NCI-H1436 (cell line): ENCODE data around the gene RNF126.
"Not testable (repeated sequence)": the region's sequence is repeated elsewhere in the genome, so short reads cannot be mapped to it uniquely, and the experiment has no call there.

Experiments used
- DNase-seq: peaks from one replicate; lab custom pipeline; 2025; lab: John Stamatoyannopoulos, UW

The RNF126 gene

DNA sequence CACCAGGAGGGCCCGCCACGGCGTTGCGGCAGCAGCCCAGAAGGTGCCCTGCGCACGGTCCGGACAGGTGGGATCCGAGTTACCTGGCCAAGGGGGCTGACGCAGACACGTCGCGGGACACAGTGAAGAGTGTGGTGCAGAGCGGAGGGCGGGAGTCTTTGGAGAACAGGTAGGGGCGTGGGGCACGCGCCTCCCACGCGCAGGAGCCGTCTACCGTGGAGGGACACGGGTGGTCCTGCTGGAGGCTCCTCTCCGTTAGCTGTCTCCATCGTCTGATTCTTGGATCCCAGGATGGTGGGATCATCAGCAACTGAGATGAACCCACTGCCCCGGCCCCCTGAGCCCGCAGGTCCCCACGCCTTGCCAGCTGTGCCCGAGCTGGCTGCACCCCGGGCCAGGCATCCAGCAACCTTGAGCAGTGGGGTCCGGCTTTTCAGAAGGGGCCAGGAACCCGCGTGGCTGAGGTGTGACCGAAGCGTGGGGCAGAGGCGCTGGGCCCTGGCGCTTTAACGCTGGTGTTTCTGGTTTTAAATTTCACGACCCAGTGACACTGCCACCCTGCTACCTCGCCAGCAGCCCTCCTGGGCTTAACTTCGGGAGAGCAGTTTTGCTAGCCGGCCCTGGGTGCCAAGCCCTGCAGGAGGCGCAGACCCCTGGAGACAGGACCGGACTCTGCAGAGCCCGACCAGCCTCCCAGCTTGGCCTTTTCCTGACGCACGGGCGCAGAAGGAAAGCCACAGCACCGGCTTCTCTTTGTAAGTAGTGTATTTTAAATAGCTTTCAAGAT is 16.0 kb downstream of the RNF126 start:
- no peak for DNase-seq

DNA sequence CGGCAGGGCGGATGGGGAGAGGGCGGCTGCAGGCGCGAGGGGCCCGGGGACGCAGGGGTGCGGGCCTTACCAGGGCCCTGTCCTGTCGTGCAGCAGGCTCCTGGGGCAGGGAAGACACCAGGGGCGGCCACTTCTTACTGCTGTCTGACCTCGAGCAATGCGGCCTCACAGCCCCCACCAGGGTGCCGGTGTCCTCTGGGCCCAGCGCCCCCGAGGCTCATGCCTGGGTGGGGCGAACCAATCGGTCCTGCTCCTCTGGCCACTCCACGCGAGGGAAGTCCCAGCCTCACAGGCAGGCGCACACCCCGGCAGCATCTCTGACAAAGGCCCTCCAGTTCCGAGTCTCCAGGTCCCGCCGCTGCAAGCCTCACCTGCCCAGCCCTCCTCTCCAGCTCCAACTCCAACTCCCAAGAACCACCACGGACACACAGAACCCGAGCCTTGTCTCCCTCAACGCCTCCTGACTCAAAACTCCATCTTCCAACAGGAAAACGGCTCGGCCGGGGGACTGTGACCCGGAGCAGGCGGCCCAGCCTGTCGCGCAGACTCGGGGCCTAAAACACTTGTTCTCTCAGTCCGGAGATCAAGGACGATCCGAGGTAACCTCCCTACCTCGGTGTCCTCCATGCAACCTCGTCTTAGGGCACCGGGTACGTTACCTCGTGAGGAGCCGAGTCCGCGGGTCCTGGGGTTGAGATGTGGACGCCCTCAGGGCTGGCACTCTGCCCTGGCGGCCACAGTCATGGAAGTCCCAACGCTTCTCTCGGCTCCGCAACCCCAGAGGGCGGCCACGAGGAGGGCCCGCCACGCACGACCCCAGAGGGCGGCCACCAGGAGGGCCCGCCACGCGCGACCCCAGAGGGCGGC is 16.9 kb downstream of the RNF126 start:
- DNase-seq, result no peak

DNA sequence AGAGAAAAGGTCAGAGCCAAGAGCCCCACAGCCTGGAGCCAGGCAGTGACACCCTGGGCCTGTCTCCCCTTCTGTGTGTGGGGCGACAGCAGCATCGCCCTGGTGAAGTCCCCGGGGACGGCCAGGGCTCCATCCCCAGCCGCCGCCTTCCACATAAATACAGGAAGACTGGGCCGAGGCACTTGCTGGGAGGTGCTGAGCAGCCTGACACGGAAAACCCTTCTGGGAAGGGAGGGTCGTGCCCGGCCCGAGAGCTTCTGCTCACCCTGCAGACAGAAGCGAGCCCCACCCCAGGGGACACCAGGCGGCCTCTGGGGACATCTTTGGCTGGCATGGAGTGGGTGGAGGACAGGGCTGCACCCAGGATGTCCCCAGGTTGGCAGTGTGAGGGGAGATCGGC is 18.2 kb downstream of the RNF126 start:
- no peak for DNase-seq

DNA sequence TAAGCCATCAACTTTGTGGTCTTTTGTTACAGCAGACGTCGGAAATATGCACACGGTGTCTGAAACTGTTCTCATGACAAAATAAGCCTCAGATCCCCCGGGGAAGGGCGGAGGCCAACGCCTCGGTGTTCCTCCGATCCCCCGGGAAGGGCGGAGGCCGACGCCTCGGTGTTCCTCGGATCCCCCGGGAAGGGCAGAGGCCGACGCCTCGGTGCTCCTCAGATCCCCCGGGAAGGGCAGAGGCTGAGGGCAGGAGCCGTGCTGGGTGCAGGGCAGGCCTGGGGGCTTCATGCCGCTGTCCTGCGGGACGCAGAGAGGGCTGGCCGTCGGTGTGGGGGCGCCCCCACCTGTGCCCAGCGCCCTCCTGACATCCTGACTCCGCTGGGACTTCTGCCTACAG is 18.7 kb downstream of the RNF126 start:
- no peak for DNase-seq

DNA sequence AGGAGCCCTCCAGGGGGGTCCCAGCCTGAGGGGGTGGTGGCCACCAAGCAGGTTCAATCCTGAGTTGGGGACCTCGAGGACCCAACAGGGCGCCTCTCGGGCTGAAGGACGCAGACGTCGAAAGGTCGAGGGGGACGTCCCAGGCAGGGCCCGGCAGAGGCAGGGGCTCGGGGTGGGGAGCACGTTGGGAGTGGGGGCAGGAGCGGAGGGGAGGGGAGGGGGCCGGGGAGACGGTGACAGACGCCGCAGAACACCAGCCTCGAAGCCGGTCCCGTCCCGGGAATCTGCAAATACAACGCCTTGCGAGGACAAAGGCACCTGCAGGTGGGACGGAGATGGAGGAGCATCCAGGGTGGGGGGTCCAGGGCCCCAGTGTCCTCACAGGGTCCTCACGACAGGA is 19.3 kb downstream of the RNF126 start:
- no peak for DNase-seq

DNA sequence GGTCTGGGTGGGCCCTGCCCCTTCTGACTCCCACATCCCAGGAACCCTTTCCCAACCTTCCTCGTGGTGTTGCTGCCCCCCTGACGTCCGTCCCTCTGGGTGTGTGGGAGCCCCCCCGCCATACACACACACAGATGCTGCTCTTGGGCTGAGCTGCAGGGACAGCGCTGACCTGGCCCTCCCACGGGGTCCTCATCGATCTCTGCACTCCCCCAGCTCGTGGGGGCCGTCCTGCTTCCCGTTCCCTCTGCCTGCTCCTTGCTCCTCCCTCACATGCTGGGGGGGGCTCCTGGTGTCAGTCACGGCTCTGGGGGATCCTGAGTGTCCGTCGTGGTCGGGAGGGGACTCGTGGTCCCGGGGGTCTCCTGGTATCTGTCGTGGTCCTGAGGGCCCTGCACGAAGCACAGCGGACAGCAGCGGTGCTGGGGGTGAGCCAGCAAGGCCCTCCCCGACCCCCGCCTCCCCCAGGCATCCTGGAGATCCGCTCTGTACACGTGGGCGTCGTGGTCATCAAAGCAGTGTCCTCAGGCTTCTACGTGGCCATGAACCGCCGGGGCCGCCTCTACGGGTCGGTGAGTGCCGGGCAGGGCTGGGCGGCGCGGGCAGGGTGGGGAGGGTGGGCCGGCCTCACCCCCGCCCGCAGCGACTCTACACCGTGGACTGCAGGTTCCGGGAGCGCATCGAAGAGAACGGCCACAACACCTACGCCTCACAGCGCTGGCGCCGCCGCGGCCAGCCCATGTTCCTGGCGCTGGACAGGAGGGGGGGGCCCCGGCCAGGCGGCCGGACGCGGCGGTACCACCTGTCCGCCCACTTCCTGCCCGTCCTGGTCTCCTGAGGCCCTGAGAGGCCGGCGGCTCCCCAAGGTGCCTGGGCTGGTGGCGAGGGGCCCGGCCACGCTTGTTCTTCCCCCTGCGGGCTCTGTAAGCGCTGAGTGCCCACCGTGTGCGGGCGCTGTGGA is 20.0 kb downstream of the RNF126 start:
- DNase-seq, result no peak

DNA sequence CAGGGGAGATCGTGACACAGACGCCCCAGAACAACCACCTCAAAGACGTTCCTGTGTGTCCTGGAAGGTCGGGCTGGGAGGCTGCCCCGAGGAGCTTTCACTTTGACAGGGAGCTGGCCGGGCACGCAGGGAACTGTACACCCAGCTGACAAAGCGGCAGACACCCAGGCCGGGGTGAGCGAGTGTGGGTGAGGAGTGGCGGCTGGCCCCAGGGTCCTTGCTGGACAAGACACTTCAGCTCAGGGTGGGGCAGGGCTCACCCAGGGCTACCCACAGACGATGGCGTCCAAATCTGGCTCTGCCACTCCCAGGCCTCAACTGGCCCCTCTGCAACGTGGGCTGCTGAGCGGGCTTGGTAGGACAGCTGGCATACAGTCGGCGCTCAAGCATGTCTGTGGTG is 21.3 kb downstream of the RNF126 start:
- DNase-seq, result no peak

DNA sequence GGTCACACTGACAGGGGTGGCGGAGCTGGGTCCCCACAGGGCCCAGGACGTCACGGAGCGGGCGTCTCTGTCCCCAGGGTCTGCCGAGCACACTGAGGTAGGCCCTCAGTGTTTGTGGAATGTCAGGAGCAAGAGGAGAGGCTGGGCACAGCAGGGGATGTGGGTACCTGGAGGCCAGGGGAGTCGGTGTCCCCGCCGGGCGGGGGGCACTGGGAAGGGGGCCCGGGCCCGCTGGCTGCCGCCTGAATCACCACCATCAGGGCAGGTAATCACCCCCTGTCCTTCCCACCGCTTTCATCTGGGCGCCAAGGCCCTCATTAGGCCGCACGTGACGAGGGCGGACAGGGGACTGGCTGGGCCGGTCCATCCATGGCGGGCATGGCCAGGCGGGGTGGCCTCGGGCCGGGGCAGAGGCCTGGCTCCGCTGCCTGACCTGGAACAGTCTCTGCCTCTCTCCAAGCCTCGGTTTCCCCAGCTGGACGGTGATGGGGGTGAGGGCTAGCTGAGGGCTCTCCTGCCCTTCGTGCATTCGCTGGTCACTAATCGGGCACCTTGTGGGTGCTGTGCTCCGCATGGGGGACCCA is 22.3 kb downstream of the RNF126 start:
- DNase-seq, result no peak

DNA sequence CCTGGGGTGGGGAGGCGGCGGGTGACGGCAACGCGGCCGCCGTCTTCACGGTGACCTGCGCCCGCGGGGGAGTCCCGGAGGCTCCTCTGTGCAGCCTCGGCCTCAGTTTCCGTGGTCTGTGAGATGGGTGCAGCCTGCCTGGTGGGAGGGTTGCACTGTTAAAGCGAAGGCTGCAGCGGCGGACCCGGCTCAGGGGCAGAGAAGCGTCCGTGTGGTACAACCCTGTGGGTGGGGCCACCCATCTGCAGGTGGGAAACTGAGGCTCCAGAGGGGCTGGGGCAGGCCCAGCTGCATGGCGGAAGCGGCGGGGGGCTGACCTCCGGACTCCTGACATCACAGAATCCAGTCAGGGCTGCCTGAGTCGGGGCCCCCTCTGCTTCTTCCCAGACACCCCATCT is 22.9 kb downstream of the RNF126 start:
- DNase-seq, result no peak

DNA sequence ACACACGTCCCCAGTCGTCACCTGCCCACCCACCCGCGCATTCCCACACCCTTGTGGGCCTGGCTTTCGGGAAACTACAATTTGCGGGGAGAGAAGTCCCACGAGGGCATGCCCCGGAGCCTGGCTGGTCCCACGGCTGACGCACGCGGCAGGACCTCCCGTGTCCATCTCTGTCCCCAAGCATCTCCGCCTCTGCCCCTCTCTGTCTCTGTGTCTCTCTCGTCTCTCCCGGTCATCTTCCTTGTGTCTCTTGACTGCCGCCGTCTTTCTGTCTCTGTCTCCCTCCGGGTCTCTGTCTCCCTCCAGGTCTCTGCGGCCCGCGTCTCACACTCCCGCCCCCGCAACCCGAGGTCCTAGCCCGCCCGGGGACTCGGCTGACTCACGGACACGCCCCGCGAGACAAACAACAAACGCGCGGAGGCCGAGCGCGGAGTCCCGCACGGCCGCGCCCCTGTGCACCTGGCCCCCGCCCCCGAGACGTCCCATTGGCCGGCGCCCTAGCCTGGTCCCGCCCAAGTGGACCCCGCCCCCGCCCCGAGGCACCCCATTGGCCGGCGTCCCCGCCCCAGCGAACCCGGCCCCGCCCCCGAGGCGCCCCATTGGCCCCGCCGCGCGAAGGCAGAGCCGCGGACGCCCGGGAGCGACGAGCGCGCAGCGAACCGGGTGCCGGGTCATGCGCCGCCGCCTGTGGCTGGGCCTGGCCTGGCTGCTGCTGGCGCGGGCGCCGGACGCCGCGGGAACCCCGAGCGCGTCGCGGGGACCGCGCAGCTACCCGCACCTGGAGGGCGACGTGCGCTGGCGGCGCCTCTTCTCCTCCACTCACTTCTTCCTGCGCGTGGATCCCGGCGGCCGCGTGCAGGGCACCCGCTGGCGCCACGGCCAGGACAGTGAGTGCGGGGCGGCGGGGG is 23.5 kb downstream of the RNF126 start, which contains the start of gene FGF22:
TSS of gene FGF22 (plus strand) at position 627 of the 908 bp plus-strand sequence. CDS start at position 674, 47 bp downstream.
- peak; percentile 93 for DNase-seq

DNA sequence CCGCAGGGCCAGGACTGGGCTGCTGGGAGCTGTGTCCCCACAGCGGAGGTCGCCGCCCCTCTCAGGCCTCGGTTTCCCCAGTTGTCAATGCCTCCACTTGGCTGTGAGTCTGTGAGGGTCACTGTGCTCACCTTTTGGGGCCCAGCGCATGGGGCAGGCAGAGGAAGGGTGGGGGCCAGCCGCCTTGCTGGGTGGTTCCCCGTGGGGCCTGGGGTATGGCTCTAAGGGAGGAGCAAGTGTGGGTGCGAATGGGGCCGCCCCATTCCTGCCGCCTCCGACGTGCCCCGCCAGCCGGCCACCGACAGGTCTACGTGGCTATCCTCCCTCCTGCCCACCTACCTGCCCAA is 24.1 kb downstream of the RNF126 start:
- DNase-seq, result no peak

DNA sequence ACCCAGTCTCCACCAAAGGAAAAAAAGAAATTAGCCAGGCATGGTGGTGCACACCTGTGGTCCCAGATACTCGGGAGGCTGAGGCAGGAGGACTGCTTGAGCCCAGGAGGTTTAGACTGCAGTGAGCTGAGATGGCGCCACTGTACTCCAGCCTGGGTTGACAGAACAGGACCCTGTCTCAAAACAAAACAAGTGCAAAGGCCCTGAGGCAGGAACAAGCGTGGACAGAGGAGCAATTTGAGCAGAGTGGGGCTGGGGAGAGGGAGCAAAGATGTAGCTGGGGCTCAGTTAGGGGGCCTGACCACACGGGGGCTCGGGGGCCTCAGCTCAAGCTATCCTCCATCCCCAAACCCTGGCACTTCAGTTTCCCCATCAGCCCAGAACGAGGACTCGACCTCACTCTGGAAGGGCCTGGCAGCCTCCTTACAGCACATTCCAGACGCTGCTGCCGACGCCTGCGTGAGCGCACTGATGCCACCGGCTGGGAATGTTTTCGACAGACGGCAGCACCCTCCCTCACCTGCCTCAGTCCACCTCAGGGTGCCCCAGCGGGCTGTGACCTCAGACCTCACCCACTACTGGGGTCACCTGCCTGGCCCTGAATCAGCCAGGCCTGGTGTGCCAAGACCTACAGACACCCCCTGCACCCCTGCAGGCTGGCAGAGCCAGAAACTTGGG is 27.9 kb downstream of the RNF126 start:
- no peak for DNase-seq

DNA sequence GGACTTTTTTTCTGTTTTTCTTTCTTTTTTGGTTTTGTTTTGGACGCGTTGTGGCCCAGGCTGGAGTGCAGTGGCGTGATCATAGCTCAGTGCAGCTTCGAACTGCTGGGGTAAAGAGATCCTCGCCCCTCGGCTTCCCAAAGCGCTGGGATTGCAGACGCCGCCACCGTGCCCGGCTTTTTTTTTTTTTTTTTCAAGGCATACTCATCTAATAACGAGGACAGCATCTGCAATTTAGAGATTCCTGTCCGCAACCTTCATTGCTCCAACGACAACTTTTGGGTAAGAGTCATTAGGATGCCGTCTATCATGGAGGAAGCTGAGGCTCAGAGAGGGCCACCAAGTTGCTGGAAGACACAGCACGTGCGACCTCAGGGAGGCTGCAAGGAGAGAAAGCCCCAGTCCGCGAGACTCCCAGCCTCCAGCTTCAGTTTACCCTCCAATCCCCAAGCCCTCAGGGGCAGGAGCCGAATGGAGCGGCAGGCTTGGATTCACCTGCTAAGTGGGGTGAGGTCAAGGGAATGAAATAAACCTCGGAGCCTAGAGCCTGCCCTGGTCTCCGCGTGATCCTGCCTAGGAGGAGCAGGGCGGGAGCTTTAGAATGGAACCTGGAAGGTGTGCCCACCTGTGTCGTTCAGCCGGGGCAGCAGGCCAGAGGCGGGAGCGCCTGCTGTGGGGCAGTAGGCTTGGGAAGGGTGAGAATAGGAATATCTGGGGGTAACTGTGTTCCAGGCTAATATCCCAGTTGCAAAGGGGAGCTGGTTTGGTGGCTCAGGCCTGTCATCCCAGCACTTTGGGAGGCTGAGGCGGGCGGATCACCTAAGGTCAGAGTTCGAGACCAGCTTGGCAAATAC is 29.0 kb downstream of the RNF126 start:
- DNase-seq, result no peak

DNA sequence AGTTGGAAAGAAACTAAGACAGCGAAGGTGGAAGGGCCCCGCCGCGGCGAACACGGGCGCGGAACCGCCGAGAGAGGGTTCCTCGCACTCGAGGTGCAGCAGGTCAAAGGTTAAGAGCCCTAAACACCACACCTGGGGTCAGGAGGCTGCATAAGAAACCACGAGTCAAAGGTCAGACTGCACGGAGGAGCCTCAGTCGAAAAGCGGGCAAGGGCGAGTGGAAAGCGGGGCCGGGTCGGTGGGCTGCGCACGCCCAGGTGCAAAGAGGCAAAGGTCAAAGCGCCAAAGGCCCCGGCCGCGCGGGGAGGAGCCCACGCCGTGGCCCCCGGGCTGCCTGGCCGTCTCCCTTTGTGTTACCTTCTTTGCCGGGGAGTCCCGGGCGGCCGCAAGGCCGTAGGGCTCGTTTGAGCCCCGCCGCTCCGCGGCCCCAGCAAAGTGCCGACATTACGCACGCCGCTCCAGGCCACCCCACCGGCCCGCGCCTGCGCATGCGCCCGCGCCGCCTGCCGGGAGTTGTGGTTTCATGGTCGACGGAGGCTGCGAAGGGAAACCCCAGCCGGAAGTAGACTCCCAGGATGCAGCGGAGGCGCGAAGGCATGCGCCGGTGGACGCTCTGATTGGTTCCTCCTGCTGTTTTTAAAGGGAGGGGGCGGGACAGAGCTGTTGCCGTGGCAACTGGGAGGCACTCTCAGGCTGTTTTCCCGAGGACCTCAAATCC is 29.8 kb downstream of the RNF126 start, which contains the start of gene POLRMT:
TSS of gene POLRMT (minus strand) at position 470 of the 718 bp plus-strand sequence. CDS start at position 445, 25 bp downstream.
- DNase-seq, result peak; percentile 97

DNA sequence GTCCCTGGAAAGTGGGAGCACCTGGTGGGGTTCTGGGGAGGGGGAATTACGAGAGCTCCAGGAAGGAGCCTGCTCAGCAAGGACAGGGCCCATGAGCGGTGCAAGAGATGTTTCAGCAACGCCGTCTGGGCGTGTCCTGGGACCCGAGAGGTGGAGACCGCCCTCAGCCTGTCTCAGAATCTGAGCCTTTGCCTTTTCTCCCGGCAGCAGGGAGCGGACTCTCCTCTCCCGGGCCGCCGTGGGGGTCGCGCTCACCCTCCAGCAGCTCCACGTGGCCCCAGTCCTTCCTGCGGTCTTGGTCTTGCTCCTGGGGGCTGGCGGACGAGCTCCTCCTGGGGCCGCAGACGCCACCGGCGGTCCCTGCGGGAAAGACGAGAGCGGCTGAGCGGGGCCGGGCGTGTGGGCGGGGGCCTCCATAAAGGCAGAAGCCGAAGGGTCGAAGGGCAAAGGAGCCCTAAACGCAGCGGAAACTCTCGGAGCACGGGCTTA is 30.4 kb downstream of the RNF126 start:
- DNase-seq, result no peak

DNA sequence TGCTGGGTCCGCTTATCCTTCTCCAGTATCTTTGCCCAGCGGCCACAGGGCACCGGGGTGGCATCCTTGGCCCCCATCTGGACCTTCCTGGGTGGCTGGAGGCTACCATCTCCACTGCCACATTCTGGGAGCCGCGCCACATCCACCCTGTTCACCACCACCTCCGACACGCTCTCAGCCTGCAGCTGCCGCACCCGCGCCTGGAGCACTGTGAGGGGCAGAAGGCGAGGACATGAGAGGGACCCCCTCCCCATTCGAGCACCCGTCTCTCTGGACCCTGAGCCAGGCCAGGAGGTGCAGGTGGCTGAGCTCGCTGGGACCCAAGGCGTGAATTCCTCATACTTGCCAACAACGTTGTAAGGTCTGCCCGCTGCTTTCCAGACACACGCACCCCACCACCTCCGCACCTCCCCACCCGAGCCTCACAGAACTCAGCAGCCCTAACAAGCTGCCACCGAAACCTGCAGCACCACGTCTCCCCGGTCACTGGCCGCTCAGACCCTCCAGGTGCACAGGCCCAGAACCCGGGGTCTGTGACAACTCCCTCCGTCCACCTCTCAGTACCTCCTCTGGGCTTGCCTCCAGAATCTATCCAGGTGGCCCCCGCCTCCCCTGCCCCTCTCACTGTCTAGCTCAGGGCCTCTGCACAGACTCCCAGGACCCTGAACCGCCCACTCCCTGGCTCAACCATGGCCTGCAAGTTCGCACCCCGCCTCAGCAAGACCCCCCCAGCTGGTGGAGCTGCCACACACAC is 32.9 kb downstream of the RNF126 start:
- DNase-seq, result no peak

DNA sequence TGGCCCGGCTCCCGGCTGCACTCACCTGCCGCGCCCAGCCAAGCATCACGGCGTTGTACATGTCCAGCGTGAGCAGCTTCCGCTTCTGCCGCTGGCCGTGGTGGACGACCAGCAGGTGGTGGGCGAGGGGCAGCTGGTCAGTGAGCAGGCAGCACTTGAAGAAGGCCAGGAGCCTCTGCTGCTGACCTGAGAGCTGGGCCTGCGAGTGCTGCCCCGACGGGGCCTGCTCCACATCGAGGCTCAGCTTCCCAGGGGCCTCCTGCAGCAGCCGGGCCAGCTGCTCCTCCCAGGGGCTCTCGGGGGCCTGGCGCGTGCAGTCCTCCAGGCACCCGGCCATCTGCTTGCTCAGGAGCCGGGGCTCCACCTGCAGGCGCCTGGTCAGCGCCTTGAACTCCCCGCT is 33.5 kb downstream of the RNF126 start:
- DNase-seq, result not testable (repeated sequence)
